ENCODE results near the gene SMAD7.

The SMAD7 gene

GRCh38 chr18:48929941-48930713 lies 20.6 kb downstream of the SMAD7 start:
- peak; percentile 71 for DNase-seq (ENCODE audit: low read depth)

- DNase-seq (ENCODE audit: low read depth), result no peak
Observed at GRCh38 chr18:48929212-48929612, 21.6 kb downstream of the SMAD7 start.

- no peak for DNase-seq (ENCODE audit: low read depth)
Observed at GRCh38 chr18:48928787-48929186, 22.0 kb downstream of the SMAD7 start.

GRCh38 chr18:48927286-48928080 lies 23.3 kb downstream of the SMAD7 start:
- no peak for DNase-seq (ENCODE audit: low read depth)

- no peak for DNase-seq (ENCODE audit: low read depth)
Observed at GRCh38 chr18:48926420-48926857, 24.3 kb downstream of the SMAD7 start.

- no peak for DNase-seq (ENCODE audit: low read depth)
Observed at GRCh38 chr18:48925491-48925780, 25.3 kb downstream of the SMAD7 start.

GRCh38 chr18:48924630-48925490 lies 25.9 kb downstream of the SMAD7 start:
- no peak for DNase-seq (ENCODE audit: low read depth)

GRCh38 chr18:48923746-48924629 lies 26.8 kb downstream of the SMAD7 start:
- DNase-seq (ENCODE audit: low read depth), result no peak

- DNase-seq (ENCODE audit: low read depth), result peak; percentile 78
Observed at GRCh38 chr18:48922801-48923730, 27.7 kb downstream of the SMAD7 start.

GRCh38 chr18:48922226-48922800 lies 28.5 kb downstream of the SMAD7 start:
- no peak for DNase-seq (ENCODE audit: low read depth)

GRCh38 chr18:48921305-48922225 lies 29.2 kb downstream of the SMAD7 start:
- no peak for DNase-seq (ENCODE audit: low read depth)

- DNase-seq (ENCODE audit: low read depth), result no peak
Observed at GRCh38 chr18:48920408-48921038, 30.2 kb downstream of the SMAD7 start.

GRCh38 chr18:48919547-48919946 lies 31.2 kb downstream of the SMAD7 start:
- no peak for DNase-seq (ENCODE audit: low read depth)

GRCh38 chr18:48918660-48919456 lies 31.9 kb downstream of the SMAD7 start:
- DNase-seq (ENCODE audit: low read depth), result no peak

- no peak for DNase-seq (ENCODE audit: low read depth)
Observed at GRCh38 chr18:48917579-48918517, 32.9 kb downstream of the SMAD7 start.

GRCh38 chr18:48915626-48916425 lies 34.9 kb downstream of the SMAD7 start:
- no peak for DNase-seq (ENCODE audit: low read depth)
